GM12801 (cell line): ENCODE measurements around the gene TMEM101.

Experiments
- TF ChIP-seq, protein P1 (sequence below): IDR thresholded peaks from one replicate; pipeline ENCODE4 v1.5.1; 2011; ENCODE audit warnings: control low read depth; ENCODE audit not compliant: insufficient read length; ENCODE audit errors: extremely low read depth

TMEM101 gene

GRCh38 chr17:43970366-43970765 is 44.4 kb downstream of the TMEM101 start:
- TF ChIP-seq, protein P1, sequence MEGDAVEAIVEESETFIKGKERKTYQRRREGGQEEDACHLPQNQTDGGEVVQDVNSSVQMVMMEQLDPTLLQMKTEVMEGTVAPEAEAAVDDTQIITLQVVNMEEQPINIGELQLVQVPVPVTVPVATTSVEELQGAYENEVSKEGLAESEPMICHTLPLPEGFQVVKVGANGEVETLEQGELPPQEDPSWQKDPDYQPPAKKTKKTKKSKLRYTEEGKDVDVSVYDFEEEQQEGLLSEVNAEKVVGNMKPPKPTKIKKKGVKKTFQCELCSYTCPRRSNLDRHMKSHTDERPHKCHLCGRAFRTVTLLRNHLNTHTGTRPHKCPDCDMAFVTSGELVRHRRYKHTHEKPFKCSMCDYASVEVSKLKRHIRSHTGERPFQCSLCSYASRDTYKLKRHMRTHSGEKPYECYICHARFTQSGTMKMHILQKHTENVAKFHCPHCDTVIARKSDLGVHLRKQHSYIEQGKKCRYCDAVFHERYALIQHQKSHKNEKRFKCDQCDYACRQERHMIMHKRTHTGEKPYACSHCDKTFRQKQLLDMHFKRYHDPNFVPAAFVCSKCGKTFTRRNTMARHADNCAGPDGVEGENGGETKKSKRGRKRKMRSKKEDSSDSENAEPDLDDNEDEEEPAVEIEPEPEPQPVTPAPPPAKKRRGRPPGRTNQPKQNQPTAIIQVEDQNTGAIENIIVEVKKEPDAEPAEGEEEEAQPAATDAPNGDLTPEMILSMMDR, result no peak

DNA sequence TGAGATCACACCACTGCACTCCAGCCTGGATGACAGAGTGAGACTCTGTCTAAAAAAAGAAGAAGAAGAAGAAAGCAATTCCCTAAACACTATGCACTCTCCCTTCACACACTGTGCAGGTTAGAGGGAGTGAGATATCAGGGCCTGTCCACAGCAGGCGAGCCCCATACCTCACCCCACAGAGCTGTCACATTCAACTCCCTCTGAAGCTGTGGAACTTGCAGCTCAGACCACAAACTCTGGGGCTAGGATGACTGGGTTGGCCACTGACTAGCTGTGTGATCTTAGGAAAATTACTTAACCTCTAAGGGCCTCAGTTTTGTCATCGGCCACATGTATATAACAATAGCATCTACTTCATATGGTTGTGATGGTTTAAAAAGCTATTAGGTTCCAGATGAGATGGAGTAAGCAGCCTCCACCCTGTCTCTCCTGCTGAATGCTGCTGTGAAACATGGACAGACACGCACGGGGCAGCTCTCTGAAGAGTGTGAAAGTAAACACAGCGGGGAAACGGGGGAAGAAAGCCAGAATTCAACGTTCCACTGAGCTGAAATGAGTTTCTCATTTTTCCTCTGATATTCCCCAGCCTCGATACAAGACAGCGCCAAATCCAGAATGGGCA is 47.4 kb downstream of the TMEM101 start:
- TF ChIP-seq, protein P1, result no peak

DNA sequence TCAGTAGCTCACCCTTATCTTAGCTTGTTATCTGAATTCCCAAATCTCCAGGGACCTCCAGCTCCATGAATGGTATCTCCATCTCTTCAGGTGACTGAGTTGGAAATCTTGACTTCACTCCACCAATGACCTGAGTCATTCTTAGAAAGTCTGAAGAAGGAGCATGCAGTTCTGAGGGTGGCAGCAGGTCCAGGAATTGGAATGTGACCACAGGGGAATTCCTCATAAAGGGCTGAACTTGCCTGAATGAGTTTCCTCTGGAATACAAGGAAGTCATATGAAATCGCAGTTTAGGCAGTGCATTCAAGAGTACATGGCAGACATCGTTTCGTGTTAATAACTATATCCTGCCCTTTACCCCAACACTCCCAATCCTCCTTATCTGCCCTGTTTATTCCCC is 48.5 kb downstream of the TMEM101 start:
- TF ChIP-seq, protein P1, result no peak

DNA sequence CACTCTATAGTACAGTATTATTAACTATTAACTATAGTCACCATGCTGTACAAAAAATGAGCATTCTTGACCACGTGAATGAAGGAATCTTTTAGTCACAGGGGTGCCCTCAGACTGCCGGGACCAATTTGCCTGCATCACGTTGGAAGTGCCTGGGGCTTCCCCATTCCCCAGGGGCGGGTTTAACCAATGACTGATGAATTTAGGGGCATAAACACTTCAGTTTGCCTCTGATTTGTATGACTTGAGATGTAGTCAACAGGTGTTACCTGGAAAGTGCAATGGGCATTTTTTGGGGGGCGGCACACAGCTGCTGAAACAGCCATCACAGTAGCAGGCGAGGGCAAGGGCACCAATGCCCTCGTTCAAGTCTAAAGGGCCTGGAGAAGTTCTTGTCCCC is 52.3 kb downstream of the TMEM101 start:
- TF ChIP-seq, protein P1, result no peak

DNA sequence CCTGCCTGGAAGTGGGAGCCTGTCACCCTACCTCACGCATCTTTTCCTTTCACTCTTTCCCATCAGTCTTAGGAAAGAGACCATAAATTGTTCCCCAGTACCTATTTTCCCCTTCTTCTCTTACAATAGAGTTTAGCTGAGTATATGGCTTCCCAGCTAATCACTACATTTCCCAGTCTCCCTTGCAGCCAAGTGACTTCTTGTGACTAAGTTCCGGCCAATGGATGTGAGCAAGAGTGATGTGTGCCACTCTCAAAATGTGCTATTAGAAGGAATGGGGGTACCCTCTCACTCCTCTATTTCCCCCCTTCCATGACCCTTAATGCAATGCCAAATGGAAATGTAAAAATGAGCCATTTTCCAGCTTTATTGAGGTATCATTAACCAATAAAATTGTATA is 52.8 kb downstream of the TMEM101 start:
- TF ChIP-seq, protein P1, result no peak
